ENCODE measurements around the gene RARS2. TPM values are rescaled to one million over a fixed set of nuclear protein-coding genes. Genes with fewer than 3 reads are reported as not detected.

Gene RARS2
- total RNA-seq, 3 donors from 2014 or later, result 29.3 to 33.1 (median 30.5) TPM

DNA sequence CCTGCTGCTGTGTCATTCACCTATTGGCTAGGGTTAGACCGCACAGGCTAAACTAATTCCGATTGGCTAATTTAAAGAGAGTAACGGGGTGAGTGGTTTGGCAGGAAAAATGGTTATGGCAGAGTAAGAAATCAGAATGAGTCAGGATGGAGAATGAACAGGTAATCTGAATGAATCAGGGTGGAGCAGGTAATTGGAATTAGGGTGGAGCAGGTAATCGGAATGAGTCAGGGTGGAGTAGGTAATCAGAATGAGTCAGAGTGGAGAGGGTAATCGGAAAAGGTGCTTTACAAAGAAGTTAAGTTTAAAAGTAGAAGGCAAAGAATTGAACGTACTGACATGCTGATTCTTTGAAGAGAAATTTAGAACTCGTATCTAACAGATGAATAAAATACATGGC is 105.3 kb downstream of the RARS2 start:
- Histone ChIP-seq H3K36me3 (no peaks in the 10 kb centered on the region), H3K4me3 (no peak overlapping the region), H3K27ac (no peak overlapping the region), H3K9me3 (no peaks in the 10 kb centered on the region), H3K4me1 (no peaks in the 10 kb centered on the region), H3K27me3 (no peaks in the 10 kb centered on the region)
- TF ChIP-seq POLR2A (IDR thresholded peaks at IDR 0.05) (no peak), POLR2AphosphoS5 (IDR thresholded peaks at IDR 0.05) (no peak)
- TF ChIP-seq, protein P1, sequence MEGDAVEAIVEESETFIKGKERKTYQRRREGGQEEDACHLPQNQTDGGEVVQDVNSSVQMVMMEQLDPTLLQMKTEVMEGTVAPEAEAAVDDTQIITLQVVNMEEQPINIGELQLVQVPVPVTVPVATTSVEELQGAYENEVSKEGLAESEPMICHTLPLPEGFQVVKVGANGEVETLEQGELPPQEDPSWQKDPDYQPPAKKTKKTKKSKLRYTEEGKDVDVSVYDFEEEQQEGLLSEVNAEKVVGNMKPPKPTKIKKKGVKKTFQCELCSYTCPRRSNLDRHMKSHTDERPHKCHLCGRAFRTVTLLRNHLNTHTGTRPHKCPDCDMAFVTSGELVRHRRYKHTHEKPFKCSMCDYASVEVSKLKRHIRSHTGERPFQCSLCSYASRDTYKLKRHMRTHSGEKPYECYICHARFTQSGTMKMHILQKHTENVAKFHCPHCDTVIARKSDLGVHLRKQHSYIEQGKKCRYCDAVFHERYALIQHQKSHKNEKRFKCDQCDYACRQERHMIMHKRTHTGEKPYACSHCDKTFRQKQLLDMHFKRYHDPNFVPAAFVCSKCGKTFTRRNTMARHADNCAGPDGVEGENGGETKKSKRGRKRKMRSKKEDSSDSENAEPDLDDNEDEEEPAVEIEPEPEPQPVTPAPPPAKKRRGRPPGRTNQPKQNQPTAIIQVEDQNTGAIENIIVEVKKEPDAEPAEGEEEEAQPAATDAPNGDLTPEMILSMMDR (IDR thresholded peaks at IDR 0.05), result no peak
- intact Hi-C loops (cut with DNase I; ENCODE audit: low total_unique reads), result loop anchor here (5.0 kb wide), 1 partner anchor 397 kb away; no protein-coding TSS in a partner anchor
- DNase-seq (ENCODE audit: low spot score in 2 of 2), result no peak

DNA sequence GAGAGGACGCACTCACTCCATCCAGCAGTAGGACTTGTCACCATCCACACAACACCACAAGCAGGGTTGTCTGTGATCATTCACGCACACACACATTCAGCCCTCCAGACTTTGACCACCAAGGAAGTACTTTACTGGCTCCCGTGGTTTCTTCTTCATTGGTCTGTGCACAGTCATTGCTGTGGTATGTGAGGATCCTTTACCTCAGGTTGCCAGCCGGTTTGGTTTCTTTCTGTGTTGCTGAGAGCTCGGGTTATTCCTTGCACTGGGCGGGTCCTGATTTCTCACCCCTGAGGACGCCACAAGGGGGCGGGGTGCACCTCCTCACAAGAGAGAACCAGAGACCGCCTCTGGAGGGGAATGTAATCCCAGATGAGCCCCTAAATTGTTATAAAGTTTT is 105.9 kb downstream of the RARS2 start:
- no peak overlapping the region for H3K4me3 ChIP-seq
- H3K36me3 ChIP-seq, result no peaks in the 10 kb centered on the region
- no peak for DNase-seq (ENCODE audit: low spot score in 2 of 2)
- no peak for TF ChIP-seq POLR2AphosphoS5 (IDR thresholded peaks at IDR 0.05)
- TF ChIP-seq POLR2A (IDR thresholded peaks at IDR 0.05), result no peak
- TF ChIP-seq, protein P1 (IDR thresholded peaks at IDR 0.05), result no peak
- no peaks in the 10 kb centered on the region for H3K27me3 ChIP-seq
- intact Hi-C loops (cut with DNase I; ENCODE audit: low total_unique reads), result loop anchor here (5.0 kb wide), 1 partner anchor 397 kb away; no protein-coding TSS in a partner anchor
- no peak overlapping the region for H3K27ac ChIP-seq
- no peaks in the 10 kb centered on the region for H3K4me1 ChIP-seq
- no peaks in the 10 kb centered on the region for H3K9me3 ChIP-seq

DNA sequence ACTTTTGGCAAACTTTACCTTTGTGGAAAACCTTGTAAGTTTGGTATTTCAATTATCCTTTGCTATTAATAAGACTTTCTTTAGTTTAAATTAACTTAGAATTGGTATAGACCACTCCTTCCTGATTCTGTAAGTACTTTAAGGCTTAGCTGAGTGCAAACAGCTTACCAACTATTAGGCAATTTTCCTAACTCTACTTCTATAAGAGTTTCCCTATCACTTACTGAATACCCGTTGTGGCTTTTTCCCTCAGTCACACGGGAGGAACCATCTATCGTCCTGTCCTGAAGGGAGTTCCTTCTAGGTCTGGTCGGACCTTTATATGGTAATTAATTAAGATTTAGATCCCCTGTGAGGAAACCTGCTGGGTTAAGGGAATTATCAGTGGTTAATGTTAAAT is 107.4 kb downstream of the RARS2 start:
- Histone ChIP-seq H3K27ac (no peak overlapping the region), H3K4me1 (no peaks in the 10 kb centered on the region), H3K27me3 (no peaks in the 10 kb centered on the region), H3K36me3 (no peaks in the 10 kb centered on the region), H3K9me3 (no peaks in the 10 kb centered on the region), H3K4me3 (no peak overlapping the region)
- TF ChIP-seq POLR2A (IDR thresholded peaks at IDR 0.05), result no peak
- DNase-seq (ENCODE audit: low spot score in 2 of 2), result no peak
- intact Hi-C loops (cut with DNase I; ENCODE audit: low total_unique reads), result loop anchor here (5.0 kb wide), 1 partner anchor 395 kb away; no protein-coding TSS in a partner anchor

DNA sequence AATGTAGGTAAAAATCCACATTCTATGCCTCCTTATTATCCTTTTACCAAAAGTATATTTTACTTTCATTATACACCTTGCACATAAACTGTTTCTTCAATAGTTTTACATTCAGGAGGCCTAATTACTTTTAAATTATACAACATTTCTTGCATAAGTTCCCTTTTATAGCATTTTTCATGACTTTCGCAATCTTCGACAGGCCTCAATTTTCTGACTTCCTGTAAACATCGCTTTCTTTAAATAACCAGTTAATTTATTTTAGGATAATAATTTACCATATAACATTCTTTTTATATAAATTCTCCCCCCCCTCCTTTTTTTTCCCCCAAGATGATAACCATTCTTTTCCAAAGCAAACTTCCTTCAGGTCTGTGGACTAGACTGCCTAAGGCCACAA is 107.9 kb downstream of the RARS2 start:
- DNase-seq (ENCODE audit: low spot score in 2 of 2), result no peak
- Histone ChIP-seq H3K27me3 (no peaks in the 10 kb centered on the region), H3K36me3 (no peaks in the 10 kb centered on the region), H3K4me3 (no peak overlapping the region), H3K9me3 (no peaks in the 10 kb centered on the region), H3K4me1 (no peaks in the 10 kb centered on the region), H3K27ac (no peak overlapping the region)
- intact Hi-C loops (cut with DNase I; ENCODE audit: low total_unique reads), result loop anchor here (5.0 kb wide), 1 partner anchor 395 kb away; no protein-coding TSS in a partner anchor
- TF ChIP-seq POLR2AphosphoS5 (IDR thresholded peaks at IDR 0.05), result no peak
- TF ChIP-seq, protein P1 (IDR thresholded peaks at IDR 0.05), result no peak
- TF ChIP-seq POLR2A (IDR thresholded peaks at IDR 0.05), result no peak

DNA sequence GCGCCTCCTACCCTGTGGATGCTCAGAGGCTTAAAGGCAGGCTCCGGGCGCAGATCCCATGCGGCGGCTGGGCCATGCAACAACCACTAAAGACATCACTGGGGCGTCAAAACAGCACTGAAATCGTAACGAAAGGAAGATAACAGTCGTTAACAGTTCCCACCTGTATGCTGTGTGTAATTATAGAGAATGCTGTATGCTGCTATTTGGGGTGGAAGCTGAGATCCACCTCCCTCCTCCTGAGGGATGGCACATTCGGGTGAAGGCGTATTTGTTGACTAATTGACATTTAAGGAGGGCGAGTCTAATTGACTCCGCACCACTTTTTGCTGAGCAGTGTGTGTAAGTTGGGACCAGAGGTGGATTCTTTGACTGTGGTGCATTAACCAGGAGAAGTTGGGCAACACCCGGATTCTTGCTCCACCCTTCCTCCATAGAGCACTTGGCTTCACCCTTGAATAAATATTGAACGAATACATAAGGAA is 116.3 kb downstream of the RARS2 start:
- no peaks in the 10 kb centered on the region for H3K9me3 ChIP-seq
- intact Hi-C loops (cut with DNase I; ENCODE audit: low total_unique reads), result no loop called here
- peak overlapping the region; percentile 81 to 91 (median 88) for H3K4me3 ChIP-seq
- no peak for DNase-seq (ENCODE audit: low spot score in 2 of 2)
- TF ChIP-seq POLR2AphosphoS5 (IDR thresholded peaks at IDR 0.05) (no peak), POLR2A (IDR thresholded peaks at IDR 0.05) (no peak)
- TF ChIP-seq, protein P1 (IDR thresholded peaks at IDR 0.05), result no peak
- peak overlapping the region; percentile 96 for H3K27ac ChIP-seq
- no peaks in the 10 kb centered on the region for H3K4me1 ChIP-seq
- H3K36me3 ChIP-seq, result no peaks in the 10 kb centered on the region
- no peaks in the 10 kb centered on the region for H3K27me3 ChIP-seq
